Epithelial cell of proximal tubule (primary cell): ENCODE measurements around the gene PLXNA2. TPM values are rescaled to one million over a fixed set of nuclear protein-coding genes. Genes with fewer than 3 reads are reported as not detected.

Experiments
- DNase-seq: peaks from one replicate; pipeline ENCODE4 v3.0.0-alpha.2; 2011; ENCODE audit warnings: low read depth
- H3K4me3 ChIP-seq: 2 replicates; pipeline ENCODE4 v1.5.1; 2011; ENCODE audit warnings: low read depth, mild to moderate bottlenecking, low read length
- total RNA-seq: library from RNA; depleted of rRNA; stranded (reverse); fragments of >200 nt; gene quantifications from 2 replicates; pipeline ENCODE4 v1.2.3, GENCODE V29; 2015
- TF ChIP-seq, protein P1 (sequence below): conservative IDR thresholded peaks from 2 replicates; pipeline ENCODE4 v1.5.1; 2012; ENCODE audit warnings: low read depth, mild to moderate bottlenecking, low read length

The PLXNA2 gene
- total RNA-seq, 1 donor from 2014 or later, result 5.7 TPM

DNA sequence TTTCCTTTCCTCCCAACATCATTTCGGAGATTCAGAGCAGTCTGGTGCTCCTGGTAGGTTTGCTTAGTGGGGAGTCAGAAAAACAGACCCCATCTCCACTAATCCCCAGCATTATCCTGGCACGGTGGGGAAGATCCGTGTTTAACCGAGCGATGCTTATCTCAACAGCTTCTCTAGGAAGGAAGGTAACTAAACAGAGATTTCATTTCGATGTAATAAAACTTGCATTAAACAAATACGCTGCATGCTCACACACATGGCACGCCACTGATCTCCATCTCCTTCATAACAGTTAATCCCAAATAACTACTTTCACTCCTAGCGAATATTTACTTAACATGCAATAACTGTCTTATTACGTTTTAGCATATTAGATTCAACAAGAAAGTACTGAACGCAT lies 188.6 kb downstream of the PLXNA2 start:
- no peak for DNase-seq
- H3K4me3 ChIP-seq, result no peak overlapping the region
- TF ChIP-seq, protein P1, sequence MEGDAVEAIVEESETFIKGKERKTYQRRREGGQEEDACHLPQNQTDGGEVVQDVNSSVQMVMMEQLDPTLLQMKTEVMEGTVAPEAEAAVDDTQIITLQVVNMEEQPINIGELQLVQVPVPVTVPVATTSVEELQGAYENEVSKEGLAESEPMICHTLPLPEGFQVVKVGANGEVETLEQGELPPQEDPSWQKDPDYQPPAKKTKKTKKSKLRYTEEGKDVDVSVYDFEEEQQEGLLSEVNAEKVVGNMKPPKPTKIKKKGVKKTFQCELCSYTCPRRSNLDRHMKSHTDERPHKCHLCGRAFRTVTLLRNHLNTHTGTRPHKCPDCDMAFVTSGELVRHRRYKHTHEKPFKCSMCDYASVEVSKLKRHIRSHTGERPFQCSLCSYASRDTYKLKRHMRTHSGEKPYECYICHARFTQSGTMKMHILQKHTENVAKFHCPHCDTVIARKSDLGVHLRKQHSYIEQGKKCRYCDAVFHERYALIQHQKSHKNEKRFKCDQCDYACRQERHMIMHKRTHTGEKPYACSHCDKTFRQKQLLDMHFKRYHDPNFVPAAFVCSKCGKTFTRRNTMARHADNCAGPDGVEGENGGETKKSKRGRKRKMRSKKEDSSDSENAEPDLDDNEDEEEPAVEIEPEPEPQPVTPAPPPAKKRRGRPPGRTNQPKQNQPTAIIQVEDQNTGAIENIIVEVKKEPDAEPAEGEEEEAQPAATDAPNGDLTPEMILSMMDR, result no peak

DNA sequence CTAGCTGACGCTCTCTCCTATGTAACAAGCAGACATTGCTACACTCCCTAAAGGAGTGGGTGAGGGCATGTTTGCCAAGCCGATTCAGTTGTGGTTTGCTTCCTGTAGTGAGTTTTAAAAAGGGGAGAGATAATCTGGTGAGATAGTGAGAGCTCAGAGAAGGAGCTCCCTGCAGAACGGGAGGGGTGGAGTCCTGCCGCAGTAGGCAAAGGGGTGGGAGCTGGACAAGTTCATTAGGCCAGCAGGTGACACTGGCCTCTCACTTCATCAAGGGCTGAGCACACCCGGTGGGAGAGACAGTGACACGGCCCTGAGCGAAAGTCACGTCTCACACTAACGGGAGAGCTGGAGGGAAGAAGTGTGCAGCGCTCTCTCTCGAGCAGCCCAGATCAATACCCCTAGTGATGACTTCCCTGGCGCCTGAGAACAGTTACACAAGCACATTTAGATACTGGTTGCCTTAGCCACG lies 189.2 kb downstream of the PLXNA2 start:
- no peak overlapping the region for H3K4me3 ChIP-seq
- DNase-seq, result no peak
- TF ChIP-seq, protein P1, result no peak

DNA sequence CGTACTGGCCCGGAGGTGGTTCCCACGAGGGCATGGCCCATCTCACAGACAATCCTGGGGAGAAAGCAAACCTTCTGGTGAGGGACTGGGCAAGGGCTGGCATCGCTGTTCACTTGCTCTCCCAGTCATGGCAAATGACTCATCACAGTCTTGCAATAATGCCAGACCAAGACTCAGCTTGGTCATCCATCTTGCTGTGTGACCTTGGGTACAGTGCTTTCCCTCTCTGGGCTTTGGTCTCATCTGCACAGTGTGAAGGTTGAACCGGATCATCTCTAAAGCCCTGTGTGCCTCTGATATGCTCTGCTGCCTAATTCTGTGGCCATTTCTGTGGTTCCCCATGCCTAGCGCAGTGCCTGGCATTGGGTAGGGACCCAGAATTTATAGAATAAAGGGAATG lies 189.7 kb downstream of the PLXNA2 start:
- H3K4me3 ChIP-seq, result no peak overlapping the region
- TF ChIP-seq, protein P1, result no peak
- no peak for DNase-seq

DNA sequence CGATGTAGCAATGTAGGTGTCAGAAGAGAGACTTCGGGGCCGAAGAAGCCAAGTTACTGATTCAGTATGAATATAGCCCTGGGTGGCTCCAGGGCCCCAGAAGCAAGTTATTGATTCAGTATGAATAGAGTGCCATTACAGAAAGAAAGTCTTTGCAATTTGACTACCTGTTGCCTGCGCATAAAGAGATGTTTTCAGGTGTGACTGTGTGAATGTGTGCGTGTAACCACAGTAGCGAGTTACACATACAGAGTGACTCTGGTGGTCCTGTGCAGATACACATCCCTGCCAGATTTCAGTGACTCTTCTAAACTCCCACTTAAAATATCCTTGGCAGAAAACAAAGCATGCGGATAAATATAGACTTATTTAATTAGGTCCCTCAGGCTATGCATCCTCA lies 190.5 kb downstream of the PLXNA2 start:
- H3K4me3 ChIP-seq, result no peak overlapping the region
- TF ChIP-seq, protein P1, result no peak
- no peak for DNase-seq

DNA sequence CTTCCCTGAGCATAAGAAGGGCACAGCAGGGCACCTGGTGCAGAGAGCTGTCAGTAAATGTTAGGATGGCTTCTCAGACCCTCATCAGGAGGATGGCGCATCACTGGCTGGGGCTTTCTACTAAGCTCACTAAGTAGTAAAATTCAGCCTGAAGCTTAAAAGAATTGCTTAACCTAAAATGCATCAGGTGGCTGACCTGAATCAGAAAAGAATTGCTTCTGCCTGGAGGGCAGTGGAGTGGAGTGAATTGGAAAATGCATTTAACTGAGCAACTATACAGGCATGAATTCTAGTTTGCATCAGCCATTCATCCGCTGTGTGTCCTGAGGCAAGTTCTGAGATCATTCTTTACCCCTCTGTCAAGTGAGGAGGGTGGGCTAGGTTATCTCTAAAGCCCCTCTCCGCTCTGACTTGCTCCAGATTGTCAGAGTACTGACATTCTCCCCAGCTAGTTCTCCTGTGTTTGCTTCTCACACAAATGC lies 191.2 kb downstream of the PLXNA2 start:
- no peak for DNase-seq
- no peak overlapping the region for H3K4me3 ChIP-seq
- TF ChIP-seq, protein P1, result no peak

DNA sequence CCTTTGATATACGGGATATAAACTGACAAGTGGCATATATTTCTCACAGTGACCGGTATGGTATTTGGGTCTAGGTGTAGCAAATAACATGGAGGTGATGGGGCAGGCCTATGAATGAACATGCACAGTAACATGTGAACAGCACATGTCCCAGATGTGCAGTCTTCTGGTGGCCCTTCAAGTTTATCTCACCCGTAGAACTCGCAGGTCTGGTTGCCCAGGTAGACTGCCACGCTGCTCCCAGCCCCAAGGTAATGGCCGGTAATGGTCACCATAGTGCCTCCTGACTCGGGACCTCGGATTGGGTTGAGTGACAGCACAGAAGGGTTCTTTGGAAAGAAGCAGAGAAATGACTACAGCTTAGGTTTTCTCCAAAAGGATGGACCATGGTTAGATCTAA lies 192.0 kb downstream of the PLXNA2 start:
- no peak overlapping the region for H3K4me3 ChIP-seq
- TF ChIP-seq, protein P1, result no peak
- no peak for DNase-seq

DNA sequence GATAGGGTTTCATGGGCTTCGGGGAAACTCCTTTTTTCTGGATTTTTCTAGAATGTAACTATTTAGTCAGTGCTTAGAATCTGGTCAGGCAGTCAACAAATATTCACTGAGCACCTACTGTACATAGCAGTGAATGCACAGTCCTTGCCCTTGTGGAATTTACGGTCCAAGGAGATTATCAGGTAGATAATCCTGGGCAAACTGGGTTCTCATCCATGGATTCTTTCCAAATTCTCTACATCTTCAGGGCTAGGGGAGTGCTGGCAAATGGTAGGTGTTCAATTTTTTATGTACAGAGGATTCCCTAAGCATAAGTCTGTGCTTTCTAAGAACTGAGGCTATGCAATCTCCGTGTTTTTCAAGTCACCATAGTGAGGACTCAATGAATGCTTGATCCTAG lies 192.5 kb downstream of the PLXNA2 start:
- no peak for DNase-seq
- TF ChIP-seq, protein P1, result no peak
- H3K4me3 ChIP-seq, result no peak overlapping the region
